Dedifferentiated amniotic fluid mesenchymal stem cell (primary cell): ENCODE data around the gene MAP2K2.

Experiments
- DNase-seq: peaks from one replicate; pipeline ENCODE4 v3.0.0-alpha.2; 2016; ENCODE audit errors: extremely low spot score

The MAP2K2 gene

DNA sequence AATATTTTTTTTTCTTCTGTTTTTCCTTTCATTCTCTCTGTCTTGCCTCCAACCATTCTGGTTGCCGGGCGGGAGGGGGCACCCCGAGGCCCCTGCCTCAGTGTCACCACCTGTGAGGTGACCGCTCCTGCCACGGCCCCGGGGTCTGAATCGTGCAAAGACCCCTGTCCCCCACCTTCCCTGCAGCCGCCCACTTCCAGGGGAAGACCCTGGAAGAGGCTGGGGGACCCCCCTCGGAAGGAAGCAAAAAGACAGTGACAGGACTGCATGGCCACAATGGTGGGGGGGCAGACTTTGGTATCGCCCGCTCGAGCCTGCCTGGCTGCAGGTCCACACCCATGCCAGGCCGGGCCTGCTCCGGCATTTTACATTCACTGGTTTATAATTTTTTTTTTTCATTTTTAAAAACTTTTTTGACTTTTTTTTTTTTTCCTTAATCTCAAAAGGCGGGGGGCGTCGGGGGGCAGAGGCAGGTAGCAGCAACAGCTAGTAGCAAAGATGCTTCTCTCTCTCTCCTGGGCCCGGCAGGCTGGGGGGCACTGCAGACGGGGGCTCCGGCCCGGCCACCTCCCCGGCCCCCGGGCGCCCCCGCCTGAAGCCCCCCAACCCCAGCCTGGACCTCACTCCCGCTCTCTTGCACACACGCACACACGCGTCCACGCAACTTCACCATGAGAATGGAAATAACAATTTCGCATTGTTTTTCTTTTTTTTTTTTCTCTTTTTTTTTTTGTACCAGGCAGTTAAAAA, 79.8 kb downstream of the MAP2K2 start:
- no peak for DNase-seq

DNA sequence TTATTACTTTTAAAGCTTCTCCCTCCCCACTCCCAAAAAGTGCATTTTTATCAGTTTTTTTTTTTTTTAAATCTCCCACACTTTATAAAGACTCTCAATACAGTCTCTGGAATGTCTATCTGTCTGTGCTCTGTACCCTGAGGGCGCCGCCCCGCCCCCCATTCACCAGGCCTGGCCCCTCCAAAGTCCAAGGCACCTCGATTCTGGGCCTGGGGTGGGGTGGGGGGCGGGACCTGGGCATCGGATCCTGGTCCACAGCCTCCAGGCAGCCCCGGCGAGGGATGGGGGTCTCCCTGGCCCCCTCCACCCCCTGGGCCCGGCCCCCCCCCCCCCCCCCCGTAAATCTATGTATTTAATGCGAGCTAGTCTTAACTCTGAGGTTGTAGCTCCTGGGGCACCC, 80.5 kb downstream of the MAP2K2 start:
- no peak for DNase-seq

DNA sequence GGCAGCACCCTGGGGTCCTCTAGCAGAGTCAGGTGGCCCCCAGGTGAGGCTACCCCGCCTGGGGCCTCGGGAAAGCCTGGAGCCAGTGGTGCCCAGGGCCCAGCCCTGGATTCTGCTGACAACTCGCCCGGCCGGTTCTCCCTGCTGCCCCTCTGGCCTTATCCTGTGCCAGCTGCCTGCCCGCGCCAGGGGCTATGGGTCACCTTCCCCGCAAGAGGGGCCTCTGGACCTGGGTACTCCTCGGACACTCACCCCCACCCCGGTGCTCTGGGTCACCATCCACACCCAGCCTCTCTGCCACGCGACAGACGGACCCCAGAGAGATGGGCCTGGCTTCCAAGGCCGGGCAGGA, 81.2 kb downstream of the MAP2K2 start:
- DNase-seq: no peak

DNA sequence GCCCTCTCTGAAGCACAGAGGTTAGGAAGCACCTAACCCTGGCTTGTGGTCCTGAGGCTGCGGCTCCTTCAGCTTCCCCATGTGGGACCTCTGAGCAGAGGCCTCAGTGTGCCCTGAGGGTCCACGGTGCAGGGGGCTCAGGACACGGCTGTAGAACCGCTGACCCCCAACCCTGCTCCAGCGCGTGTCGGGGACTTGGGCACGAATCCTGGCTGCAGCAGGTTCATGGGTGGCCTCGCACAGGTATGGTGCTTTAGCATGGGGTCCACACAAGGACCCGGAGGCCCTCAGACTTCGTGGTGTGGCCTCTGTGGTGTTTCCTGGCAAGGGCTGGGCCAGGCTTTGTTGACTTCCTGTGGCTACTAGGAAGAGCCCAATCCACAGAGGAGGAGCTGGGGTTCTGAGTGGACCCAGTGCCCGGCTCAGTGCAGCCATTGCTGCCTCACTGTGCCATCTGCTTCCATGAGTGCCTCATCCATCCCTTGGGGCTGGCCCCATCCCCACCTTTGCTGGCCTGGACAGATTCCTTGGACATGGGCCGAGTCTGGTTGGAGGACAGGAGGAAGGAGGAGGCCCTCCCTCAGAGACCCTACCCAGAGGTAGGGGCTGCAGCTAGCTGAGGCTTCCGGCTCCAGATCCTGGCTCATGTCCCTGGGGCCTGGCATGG, 81.7 kb downstream of the MAP2K2 start:
- DNase-seq: no peak
